ENCODE data around the gene SCUBE1.
"Not testable (repeated sequence)": the region's sequence is repeated elsewhere in the genome, so short reads cannot be mapped to it uniquely, and the experiment has no call there.

SCUBE1 gene

GRCh38 chr22:43355688-43356087 lies 12.5 kb upstream of the SCUBE1 start:
- DNase-seq = not testable (repeated sequence)

- no peak for DNase-seq
Measured at GRCh38 chr22:43351966-43352345, 8.8 kb upstream of the SCUBE1 start.

GRCh38 chr22:43349636-43350035 lies 6.5 kb upstream of the SCUBE1 start:
- DNase-seq = no peak

GRCh38 chr22:43346521-43346929 lies 3.4 kb upstream of the SCUBE1 start:
- DNase-seq = peak; percentile 56

GRCh38 chr22:43345761-43346301 lies 2.7 kb upstream of the SCUBE1 start:
- no peak for DNase-seq

GRCh38 chr22:43345356-43345755 lies 2.2 kb upstream of the SCUBE1 start:
- no peak for DNase-seq

- no peak for DNase-seq
Measured at GRCh38 chr22:43344520-43344787, 1.3 kb upstream of the SCUBE1 start.

- no peak for DNase-seq
Measured at GRCh38 chr22:43343670-43344519, 723 bp upstream of the SCUBE1 start.

- DNase-seq = no peak
Measured at GRCh38 chr22:43342347-43343261, 568 bp downstream of the SCUBE1 start.

- DNase-seq = no peak
Measured at GRCh38 chr22:43341565-43341964, 1.6 kb downstream of the SCUBE1 start.

GRCh38 chr22:43338766-43339345 lies 4.3 kb downstream of the SCUBE1 start:
- no peak for DNase-seq

GRCh38 chr22:43337946-43338345 lies 5.2 kb downstream of the SCUBE1 start:
- no peak for DNase-seq

GRCh38 chr22:43337385-43337784 lies 5.8 kb downstream of the SCUBE1 start:
- DNase-seq = no peak

- DNase-seq = no peak
Measured at GRCh38 chr22:43334378-43334777, 8.8 kb downstream of the SCUBE1 start.

GRCh38 chr22:43333978-43334377 lies 9.2 kb downstream of the SCUBE1 start:
- no peak for DNase-seq

- no peak for DNase-seq
Measured at GRCh38 chr22:43333156-43333555, 10.0 kb downstream of the SCUBE1 start.

GRCh38 chr22:43331698-43332097 lies 11.5 kb downstream of the SCUBE1 start:
- no peak for DNase-seq

- no peak for DNase-seq
Measured at GRCh38 chr22:43331069-43331451, 12.1 kb downstream of the SCUBE1 start.

GRCh38 chr22:43330178-43331068 lies 12.7 kb downstream of the SCUBE1 start:
- DNase-seq = no peak

GRCh38 chr22:43329061-43329460 lies 14.1 kb downstream of the SCUBE1 start:
- DNase-seq = no peak

- no peak for DNase-seq
Measured at GRCh38 chr22:43327157-43327438, 16.1 kb downstream of the SCUBE1 start.

- DNase-seq = no peak
Measured at GRCh38 chr22:43326331-43327156, 16.6 kb downstream of the SCUBE1 start.
